GM21367 (cell line): Measurements from ENCODE around the gene PABPN1L.

ENCODE experiments used
- ATAC-seq: cut with Tn5 transposase; IDR thresholded peaks from one replicate; pipeline ENCODE4 v1.9.1; 2021; ENCODE audit not compliant: unreplicated experiment

Gene PABPN1L

GRCh38 chr16:88866151-88866920 lies at the start of gene PABPN1L:
Gene PABPN1L, minus strand, starts transcription at chr16:88866660. Its CDS starts 54 bp downstream, at chr16:88866606.
- no peak for ATAC-seq

- ATAC-seq, result no peak
Measured at GRCh38 chr16:88915639-88916327, 49.3 kb upstream of the PABPN1L start.

GRCh38 chr16:88914750-88915368 lies 48.4 kb upstream of the PABPN1L start:
- ATAC-seq, result no peak

GRCh38 chr16:88913870-88914269 lies 47.4 kb upstream of the PABPN1L start:
- no peak for ATAC-seq

GRCh38 chr16:88913001-88913612 lies 46.6 kb upstream of the PABPN1L start:
- ATAC-seq, result no peak

GRCh38 chr16:88912556-88912955 lies 46.1 kb upstream of the PABPN1L start:
- ATAC-seq, result no peak

- ATAC-seq, result no peak
Measured at GRCh38 chr16:88911946-88912310, 45.5 kb upstream of the PABPN1L start.

- ATAC-seq, result no peak
Measured at GRCh38 chr16:88911136-88911945, 44.9 kb upstream of the PABPN1L start.

GRCh38 chr16:88910284-88911135 lies 44.0 kb upstream of the PABPN1L start:
- ATAC-seq, result no peak

GRCh38 chr16:88909431-88910210 lies 43.2 kb upstream of the PABPN1L start:
- ATAC-seq, result no peak

- ATAC-seq, result no peak
Measured at GRCh38 chr16:88908307-88908706, 41.8 kb upstream of the PABPN1L start.

GRCh38 chr16:88907768-88908167 lies 41.3 kb upstream of the PABPN1L start:
- ATAC-seq, result no peak

GRCh38 chr16:88906535-88907105 lies 40.2 kb upstream of the PABPN1L start:
- ATAC-seq, result no peak

- no peak for ATAC-seq
Measured at GRCh38 chr16:88906020-88906419, 39.6 kb upstream of the PABPN1L start.

- no peak for ATAC-seq
Measured at GRCh38 chr16:88905563-88905962, 39.1 kb upstream of the PABPN1L start.

- ATAC-seq, result no peak
Measured at GRCh38 chr16:88904676-88905365, 38.4 kb upstream of the PABPN1L start.

GRCh38 chr16:88903267-88903666 lies 36.8 kb upstream of the PABPN1L start:
- ATAC-seq, result no peak

GRCh38 chr16:88902744-88903143 lies 36.3 kb upstream of the PABPN1L start:
- no peak for ATAC-seq
